NCI-H345 (cell line): ENCODE measurements around the gene PXYLP1.

Experiments
- DNase-seq: peaks from one replicate; lab custom pipeline; 2025; lab: John Stamatoyannopoulos, UW

PXYLP1 gene

DNA sequence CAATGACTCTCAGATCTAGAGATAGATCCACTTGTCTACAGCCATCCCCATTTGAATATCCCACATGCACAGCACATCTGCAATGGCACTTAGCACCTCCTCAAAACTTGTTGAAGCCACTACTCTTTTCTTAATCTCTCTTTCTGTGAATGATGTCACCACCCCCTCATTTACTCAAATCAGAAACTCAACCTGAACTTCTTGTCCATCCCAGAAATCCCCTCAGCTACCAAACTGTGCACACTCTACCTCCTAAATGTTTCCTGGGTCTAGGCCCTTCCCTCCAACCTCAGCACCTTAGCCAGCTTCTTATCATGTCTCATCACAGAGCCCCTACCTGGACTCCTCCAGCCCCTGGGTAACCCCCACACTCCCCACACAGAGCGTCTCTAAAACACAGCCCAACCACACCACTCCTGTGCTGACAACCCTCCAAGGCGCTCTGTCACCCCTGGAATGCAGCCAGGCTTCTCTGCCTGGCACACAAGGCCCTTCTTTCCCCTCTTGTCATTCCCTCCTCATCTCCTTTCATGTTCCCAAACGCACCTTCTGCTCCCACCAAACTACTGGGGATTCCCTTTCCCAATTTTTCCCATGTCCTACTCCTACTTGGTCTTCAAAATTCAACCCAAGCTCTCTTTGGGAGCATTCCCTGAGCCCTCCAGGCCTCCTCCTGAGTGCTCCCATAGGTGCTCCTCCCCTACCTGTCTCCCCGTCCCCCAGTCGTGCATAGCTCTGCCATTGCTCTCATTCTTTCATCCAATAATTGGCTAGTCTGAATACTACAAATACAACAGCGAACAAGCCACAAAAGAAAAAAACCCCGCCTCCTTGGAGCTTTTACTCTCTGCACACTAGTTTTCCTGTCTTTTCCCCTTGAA lies 96.9 kb downstream of the PXYLP1 start:
- DNase-seq: no peak

DNA sequence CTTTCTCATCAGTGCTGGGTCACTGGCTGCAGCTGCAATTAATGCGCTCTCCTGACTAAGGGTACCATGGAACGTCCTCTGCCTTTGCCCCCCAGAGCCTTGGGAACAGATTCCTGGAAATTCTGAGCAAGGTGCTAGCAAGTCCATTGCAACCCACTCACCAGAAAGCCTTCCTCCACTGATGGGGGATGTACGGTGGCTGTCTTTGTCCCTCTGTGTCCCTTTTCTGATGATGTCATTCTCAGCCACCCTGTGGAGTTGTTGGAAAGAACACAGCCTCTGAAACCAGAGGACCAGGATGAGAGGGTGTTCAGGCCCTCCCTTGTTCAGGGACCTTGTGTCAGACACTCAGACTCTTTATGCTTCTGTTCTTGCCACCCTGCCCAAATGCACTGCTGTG lies 98.6 kb downstream of the PXYLP1 start:
- DNase-seq: no peak

DNA sequence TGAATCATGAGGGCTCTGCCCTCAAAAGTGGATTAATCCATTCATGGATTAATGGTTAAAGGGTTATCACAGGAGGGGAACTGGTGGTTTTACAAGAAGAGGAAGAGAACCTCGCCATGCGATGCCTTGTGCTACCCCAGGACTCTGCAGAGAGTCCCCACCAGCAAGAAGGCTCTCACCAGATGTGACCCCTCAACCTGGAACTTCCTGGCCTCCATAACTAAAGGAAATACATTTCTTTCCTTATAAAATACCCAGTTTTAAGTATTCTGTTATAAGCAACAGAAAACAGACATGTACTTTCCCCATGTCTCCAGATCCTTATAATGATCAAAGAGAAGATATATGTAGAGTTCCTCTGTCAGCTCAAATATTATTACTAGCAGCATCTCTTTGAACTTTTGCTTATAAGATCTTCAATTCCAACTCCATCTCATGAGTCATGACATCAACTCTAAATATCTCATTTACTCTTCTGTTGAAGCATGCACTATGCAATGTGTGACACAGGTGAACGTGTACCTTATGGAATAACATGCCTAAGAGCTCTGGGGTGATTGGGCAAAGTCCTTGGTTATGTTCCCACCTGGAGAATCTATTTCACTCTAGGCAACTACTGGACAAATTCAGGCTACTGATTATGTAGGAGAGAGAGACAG lies 99.2 kb downstream of the PXYLP1 start:
- DNase-seq: no peak

DNA sequence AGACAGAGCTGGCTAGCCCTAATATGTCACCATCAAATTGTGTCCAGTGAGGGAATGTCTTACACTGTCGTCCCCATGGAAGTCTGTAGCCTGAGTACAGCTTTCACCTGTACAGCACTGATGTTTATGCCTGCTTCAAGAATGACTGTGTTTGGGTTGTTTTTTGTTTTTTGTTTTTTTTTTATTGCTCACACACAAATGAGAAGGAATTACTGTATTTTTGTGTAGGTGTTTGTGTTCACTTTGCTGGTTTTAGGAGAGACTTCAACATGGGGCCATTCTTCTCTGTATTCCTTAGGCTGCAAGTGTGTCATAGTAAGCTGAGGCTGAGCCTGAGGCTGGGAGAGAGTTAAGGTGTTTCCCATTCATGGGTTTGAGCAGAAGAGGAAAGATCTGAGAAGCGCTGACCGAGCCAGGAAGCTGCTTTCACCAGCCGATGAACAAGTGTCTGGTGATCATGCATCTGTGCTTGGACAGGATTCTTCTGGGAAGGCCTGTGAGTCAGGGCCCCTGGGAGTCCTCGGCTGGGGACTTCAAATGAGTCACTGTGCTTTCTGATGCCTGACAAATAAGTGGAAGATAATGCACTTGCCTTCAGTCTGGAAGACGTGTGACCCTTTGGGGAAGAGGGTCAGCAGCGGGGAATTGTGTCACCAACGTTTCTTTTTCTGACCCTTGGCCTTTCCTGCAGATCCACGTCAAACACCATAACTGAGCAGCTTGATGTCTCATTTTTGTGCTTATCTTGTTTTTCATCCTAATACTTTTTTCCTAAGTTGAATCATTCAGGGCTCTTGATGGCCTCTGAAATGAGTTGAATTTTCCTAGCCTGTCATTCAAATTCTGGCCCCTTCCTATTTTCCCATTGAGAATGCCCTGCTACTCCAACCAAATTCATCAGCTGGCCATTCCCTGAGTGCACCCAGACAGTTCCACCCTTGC lies 100.0 kb downstream of the PXYLP1 start:
- DNase-seq: no peak

DNA sequence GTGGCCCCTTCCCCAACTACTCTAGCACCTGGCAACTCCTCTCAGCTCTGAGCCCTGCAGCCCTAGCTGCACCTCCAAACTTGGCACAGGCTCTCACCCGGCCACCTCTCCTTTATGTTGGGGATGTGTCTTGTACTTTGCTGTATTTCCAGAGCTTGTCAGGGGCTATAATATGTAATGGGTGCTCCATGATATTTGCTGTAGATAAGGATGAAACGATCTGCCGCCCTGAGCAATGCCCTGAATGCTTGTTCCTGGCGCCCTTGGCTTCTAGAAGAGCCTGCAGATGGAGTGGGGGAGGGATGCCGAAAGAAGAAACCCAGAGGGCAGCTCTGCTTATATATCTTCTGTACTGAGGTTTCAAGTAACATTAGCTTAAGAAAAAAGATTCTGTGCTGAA lies 100.8 kb downstream of the PXYLP1 start:
- DNase-seq: no peak

DNA sequence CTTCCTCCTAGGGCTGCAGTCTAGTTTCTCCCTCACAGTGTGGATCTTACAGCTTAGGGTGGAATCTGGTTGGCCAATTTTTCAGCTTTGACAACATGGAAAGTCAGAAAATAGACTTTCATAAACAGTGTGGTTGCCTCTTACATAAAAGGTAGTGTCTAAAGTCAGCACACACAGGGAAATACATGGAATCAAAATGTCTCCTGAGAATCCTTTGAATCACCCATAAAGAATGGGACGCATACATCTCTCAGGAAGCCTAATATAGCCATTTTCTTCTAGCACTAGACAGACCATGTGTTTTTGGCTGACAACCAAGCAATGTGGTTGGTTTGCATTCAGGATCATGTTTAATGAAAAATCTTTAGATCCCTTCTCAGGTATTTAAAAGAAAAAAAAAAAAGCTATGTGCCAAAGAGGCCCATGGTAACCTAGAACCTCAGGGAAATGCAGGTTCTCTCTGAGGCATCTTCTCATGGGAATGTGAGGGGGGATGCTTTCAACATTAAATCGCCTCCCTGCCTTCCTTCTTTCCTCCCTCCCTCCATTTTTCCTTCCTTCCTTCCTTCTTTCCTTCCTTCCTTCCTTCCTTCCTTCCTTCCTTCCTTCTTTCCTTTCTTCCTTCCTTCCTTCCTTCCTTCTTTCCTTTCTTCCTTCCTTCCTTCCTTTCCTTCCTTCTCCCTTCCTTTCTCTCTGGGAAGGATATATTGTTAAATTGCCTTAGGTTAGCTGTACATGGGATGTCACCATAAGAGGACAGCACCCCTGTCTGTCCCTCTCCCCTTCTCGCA lies 102.4 kb downstream of the PXYLP1 start:
- DNase-seq: no peak

DNA sequence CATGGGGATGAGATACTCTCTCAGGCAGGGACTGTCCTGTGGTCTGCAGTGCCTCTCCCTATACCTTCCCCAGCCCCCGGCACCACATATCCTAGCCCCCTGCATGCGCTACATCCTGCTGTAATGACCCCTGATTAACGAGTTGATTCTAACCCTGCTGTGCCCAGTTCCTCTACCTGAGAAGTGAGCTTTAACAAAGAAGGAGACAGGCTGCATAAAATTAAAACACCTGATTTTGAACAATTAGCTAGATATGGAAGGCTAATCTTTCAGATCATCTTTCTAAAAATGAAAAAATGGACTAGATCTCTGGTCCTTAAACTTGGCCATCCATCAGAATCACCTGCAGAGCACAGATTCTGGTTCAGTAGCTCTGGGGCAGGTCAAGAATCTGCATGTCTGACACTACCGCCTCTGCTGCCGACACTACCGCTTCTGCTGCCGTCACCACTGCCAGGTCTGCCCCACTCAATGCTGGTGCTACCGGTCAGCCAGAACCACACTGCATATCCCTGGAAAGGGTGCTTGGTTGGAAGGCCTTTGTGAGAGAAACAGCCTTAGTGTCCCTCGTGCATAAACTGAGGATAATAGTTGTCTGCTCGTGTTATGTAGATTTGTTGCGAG lies 103.1 kb downstream of the PXYLP1 start:
- DNase-seq: no peak

DNA sequence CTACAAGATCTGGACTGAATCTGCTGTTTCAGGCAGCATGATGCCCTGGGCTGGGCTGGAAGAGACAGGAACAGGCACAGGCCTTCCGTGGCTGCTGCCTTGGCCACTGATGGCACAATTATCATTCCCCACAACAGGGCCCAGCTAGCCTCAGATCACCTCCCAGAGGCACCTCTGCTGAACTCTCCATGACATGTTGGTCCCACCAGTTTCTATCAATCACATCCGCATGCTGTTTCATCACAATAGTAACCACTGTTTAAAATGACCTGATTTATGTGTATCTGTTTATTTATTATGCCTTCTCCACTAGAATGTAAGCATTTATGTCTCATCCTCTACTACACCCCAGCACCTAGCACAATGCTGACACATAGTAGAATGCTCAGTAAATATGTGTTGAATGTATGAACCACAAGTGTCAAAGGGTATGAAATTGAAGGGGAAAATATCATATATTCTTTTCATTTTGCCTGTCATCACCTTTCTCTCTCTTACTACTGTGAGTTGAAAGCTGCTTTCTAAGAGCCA lies 104.0 kb downstream of the PXYLP1 start:
- DNase-seq: no peak

DNA sequence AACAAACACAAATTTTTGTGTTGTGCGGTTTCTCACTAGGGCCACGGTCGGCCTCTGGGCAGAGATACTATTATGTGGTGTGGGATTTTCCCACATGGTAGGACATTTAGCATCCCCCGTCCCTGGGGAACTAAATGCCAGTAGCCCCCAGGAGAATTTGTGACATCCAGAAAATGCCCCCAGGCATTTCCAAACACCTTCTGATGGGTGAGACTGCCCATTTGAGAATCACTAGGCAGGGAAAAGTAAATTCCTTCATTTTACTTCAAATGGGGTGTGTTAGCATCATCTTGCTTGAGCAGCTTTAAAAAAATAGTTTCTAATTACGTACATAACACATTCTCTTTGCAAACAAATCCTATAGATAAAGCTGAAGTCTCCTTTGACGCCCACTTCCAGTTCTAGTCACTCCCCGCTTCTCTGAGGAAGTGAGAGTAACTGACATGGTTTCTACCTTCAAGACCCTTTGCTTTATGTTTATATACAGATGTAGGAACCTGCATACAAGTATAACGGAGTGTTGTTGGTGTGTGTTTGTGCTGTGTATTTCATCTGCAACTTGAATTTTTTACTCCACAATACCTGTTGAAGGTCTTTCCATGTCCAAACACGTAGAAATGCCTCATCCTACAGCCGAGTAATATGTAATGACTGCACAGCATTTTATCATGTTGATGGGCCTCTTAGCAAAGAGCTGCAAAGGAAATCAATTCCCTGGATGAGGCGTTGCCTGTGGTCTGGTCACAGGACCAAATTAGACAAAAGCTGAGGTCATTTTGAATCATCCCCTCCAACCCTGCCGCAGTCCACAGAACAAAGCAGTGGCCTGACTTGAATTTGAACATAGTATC lies 105.3 kb downstream of the PXYLP1 start:
- DNase-seq: no peak

DNA sequence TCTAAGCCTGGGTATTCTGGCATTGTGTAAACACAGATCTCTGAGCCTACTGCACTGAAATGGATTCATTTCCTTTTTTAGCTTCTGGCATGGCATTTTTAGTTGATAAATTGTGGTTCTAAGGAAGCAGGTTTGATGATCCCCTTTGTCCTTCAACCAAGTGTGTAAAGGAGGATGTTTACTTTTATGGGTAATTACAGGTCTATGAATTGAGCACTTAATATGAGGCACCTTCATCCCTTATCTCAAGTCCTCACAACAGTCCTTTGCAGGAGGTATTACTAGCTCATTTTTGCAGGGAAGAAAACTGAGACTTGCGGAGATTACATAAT lies 105.9 kb downstream of the PXYLP1 start:
- DNase-seq: no peak

DNA sequence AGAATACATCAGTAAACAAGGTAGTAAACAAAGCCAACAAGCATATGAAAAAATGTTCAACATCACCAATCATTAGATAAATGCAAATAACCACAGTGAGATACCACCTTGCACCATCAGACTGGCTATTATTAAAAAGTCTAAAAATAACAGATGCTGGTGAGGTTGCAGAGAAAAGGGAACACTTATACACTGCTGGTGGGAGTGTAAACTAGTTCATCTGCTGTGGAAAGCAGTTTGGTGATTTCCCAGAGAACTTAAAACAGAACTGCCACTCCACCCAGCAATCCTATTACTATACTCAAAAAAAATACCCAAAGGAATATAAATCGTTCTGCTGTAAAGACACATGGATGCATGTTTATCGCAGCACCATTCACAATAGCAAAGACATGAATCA lies 106.4 kb downstream of the PXYLP1 start:
- no peak for DNase-seq

DNA sequence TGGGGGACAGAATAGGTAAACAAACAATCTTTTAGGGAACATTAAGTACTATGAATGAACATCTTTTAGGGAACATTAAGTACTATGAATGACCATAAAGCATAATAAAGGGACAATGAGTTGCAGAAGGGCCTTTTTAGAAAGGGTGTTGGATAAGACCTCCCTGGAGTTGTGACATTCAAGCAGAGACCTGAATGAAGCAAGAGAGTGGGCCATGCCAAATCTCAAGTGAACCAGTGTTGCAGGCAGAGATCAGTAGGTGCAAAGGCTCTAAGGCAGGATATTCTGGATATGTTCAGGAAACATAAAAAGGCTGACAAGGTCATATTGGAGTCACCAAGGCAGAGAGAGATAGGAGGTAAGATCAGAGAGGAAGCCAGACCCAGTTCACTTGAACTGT lies 107.3 kb downstream of the PXYLP1 start:
- no peak for DNase-seq

DNA sequence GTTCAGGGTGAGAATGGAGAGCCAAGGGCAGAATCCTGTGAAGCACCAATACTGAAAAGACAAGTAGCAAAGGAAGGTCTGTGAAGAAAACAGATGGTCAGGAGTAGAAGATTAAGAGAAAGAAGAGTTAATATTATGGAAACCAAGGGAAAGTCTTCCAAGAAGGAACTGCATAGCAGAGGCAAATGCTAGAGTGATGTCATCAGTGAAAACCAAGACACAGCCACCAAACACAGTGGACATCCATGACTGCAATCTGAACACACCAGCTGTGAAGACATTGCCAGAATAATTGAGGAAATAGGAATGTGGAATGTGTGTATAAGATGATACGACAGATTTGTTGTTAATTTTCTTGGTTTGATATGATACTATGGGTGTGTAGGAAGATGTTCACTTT lies 109.9 kb downstream of the PXYLP1 start:
- DNase-seq: no peak

DNA sequence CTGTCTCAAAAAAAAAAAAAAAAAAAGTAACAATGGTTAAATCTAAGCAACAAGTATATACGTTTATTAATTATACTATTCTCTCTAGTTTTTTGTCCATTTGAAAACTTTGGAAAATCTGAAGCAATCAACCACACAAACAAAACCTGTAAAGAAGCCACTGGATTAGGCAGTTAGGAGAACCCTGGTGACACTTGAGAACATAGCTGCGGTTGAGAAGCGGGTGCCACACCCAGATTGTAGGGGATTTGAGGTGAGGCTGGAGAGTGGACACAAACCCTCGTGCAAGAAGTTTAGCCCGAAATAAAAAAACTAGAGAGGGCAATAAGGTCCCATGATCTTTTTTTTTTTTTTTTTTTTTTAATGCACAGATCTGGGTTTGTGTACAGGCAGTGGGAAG lies 110.8 kb downstream of the PXYLP1 start:
- DNase-seq: no peak

DNA sequence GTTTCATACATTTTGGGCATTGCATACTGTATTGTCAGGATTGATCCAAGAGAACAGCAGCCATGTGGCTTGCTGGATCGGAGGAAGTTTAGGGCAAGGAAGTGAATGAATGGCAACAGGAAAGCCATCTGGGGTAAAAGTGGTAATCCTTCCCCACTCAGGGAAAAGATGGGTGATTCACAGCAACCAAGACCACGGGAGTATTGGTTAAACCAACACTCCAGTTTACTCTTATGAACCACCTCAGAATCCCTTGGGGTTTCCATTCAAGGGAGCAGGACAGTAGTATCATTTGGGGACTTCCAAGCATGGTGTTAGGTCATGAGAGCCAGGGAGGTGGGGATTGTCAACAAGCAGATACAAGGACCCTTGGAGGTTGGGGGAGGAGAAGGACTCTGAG lies 111.5 kb downstream of the PXYLP1 start:
- DNase-seq: no peak

DNA sequence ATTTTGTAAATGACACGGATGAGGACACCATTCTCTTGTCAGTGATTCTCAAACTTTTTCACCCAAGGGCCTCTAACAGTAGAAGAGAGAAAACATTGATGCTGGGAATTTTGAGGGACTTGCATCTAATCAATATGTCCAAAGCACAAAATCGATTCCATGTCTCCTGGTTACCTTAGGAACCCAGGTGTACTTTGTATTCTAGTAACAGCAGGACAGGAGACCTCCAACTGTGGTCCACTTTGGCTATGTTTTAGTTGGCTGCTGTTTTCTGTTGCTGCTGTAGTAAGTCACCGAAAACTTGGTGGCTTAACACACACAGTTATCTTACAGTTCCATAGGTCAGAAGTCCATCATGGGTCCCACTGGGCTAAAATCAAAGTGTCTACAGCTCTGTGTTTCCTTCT lies 112.2 kb downstream of the PXYLP1 start:
- DNase-seq: no peak
